K562 (cell line): ENCODE measurements around the gene STYXL1. TPM values are rescaled to one million over a fixed set of nuclear protein-coding genes. Genes with fewer than 3 reads are reported as not detected.
A peak's percentile ranks its signal among the peaks of the same experiment; 100 is the strongest.

ENCODE experiments used
- BCLAF1 ChIP-seq, 2 experiments: fragments of 450-650 bp in 1 of 2; IDR thresholded peaks; 2 replicates each; pipeline ENCODE4 v1.6.1; 2011 to 2017; ENCODE audit warnings: low read depth in 2 of 2, antibody characterized with exemption in 1 of 2, borderline replicate concordance in 1 of 2, low read length in 1 of 2, mild to moderate bottlenecking in 1 of 2, mixed read lengths in 1 of 2; ENCODE audit not compliant: control insufficient read depth in 1 of 2
- BRD9 ChIP-seq: fragments of 450-650 bp; IDR thresholded peaks from 2 replicates; pipeline ENCODE4 v1.6.1; 2018; ENCODE audit warnings: low read depth; ENCODE audit not compliant: partially characterized antibody
- CCAR2 ChIP-seq: fragments of 200-400 bp; formaldehyde crosslinking; IDR thresholded peaks from 2 replicates; pipeline ENCODE4 v1.6.1; 2017; ENCODE audit warnings: mild to moderate bottlenecking, low read depth, low read length
- DIDO1 ChIP-seq: fragments of 450-650 bp; IDR thresholded peaks from 2 replicates; pipeline ENCODE4 v1.6.1; 2016; ENCODE audit warnings: low read depth, missing biosample characterization, missing genetic modification characterization
- FOXK2 ChIP-seq, 2 experiments: fragments of 450-650 bp; IDR thresholded peaks in 1 of 2; conservative IDR thresholded peaks in 1 of 2; 2 replicates each; pipeline ENCODE4 v1.6.1; 2016; ENCODE audit warnings: low read depth in 2 of 2, mild to moderate bottlenecking in 1 of 2
- SAP30 ChIP-seq: fragments of 200-600 bp; sonication (generic); IDR thresholded peaks from 2 replicates; pipeline ENCODE4 v1.6.1; 2012; ENCODE audit warnings: borderline replicate concordance, low read depth, mild to moderate bottlenecking, moderate library complexity, low read length, control low read depth, inconsistent platforms; ENCODE audit not compliant: insufficient read depth, poor library complexity, severe bottlenecking
- SRSF9 ChIP-seq: fragments of 200-400 bp; formaldehyde crosslinking; IDR thresholded peaks from 2 replicates; pipeline ENCODE4 v1.6.1; 2017; ENCODE audit warnings: low read depth, low read length, borderline replicate concordance
- U2AF2 ChIP-seq: fragments of 200-400 bp; formaldehyde crosslinking; optimal IDR thresholded peaks from 2 replicates; pipeline ENCODE3; 2017; ENCODE audit warnings: low read depth, mild to moderate bottlenecking, low read length
- polyA plus RNA-seq, 8 experiments: library from polyadenylated mRNA; depleted of rRNA in 4 of 8; stranded (reverse) in 5 of 8; unstranded in 3 of 8; fragments of >200 nt; fragmentation: Nextera tagmentation in 2 of 8; fragmentation: Illumina TruSeq in 1 of 8; extraction: Ambion mirVana in 2 of 8; extraction: Trizol in 1 of 8; gene quantifications; 2 replicates each; pipeline versions ENCODE4 v1.2.1 to v1.2.3, GENCODE V29; 2011 to 2014; ENCODE audit warnings: inconsistent platforms in 1 of 8, missing spikeins in 1 of 8
- total RNA-seq, 7 experiments: library from RNA; depleted of rRNA in 6 of 7; stranded (reverse); fragments of >200 nt in 6 of 7; fragmentation: Illumina TruSeq in 2 of 7; extraction: Trizol in 2 of 7; gene quantifications; 2 replicates each; pipeline versions ENCODE4 v1.2.1 to v1.2.3, GENCODE V29; 2011 to 2021; ENCODE audit warnings: low replicate concordance in 1 of 7
- TF ChIP-seq, protein P1 (sequence below): sonication (generic); formaldehyde crosslinking; IDR thresholded peaks from 2 replicates; pipeline ENCODE4 v1.8.0; 2023; ENCODE audit warnings: missing genetic modification reagents, mild to moderate bottlenecking, borderline replicate concordance
- TF ChIP-seq, protein P2 (sequence below), 2 experiments: IDR thresholded peaks; 2 replicates each; pipeline ENCODE4 v1.6.1; 2011; ENCODE audit warnings: borderline replicate concordance in 1 of 2, control low read depth in 1 of 2, low read depth in 1 of 2, low read length in 1 of 2, mild to moderate bottlenecking in 1 of 2, mixed read lengths in 1 of 2, moderate library complexity in 1 of 2; ENCODE audit not compliant: insufficient read depth in 1 of 2, insufficient read length in 1 of 2, poor library complexity in 1 of 2, severe bottlenecking in 1 of 2; ENCODE audit errors: extremely low read depth in 1 of 2

Gene STYXL1
- total and polyA plus RNA-seq, 9 of the 15 experiments (the other 6 are each of a cell fraction or from before 2014, with no cell fraction given) = 36.5 to 97.2 (median 49.9) TPM

- TF ChIP-seq BCLAF1 (IDR thresholded peaks at IDR 0.05; ENCODE audit: borderline replicate concordance in 1 of 2, control insufficient read depth in 1 of 2, low read depth in 2 of 2, low read length in 1 of 2) (peak in 1 of 2 experiments; percentile 92; a peak in 2 of 4 replicates), DIDO1 (tag) (peak; percentile 85), SAP30 (peak; percentile 94), U2AF2 (no peak), CCAR2 (no peak), SRSF9 (no peak), BRD9 (peak; percentile 11), FOXK2 (conservative IDR thresholded peaks at IDR 0.05 in 1 of 2, IDR thresholded peaks at IDR 0.05 in 1 of 2; ENCODE audit: low read depth in 2 of 2) (peak in 1 of 2 experiments; percentile 66; a peak in 1 of 4 replicates)
- TF ChIP-seq, protein P1, sequence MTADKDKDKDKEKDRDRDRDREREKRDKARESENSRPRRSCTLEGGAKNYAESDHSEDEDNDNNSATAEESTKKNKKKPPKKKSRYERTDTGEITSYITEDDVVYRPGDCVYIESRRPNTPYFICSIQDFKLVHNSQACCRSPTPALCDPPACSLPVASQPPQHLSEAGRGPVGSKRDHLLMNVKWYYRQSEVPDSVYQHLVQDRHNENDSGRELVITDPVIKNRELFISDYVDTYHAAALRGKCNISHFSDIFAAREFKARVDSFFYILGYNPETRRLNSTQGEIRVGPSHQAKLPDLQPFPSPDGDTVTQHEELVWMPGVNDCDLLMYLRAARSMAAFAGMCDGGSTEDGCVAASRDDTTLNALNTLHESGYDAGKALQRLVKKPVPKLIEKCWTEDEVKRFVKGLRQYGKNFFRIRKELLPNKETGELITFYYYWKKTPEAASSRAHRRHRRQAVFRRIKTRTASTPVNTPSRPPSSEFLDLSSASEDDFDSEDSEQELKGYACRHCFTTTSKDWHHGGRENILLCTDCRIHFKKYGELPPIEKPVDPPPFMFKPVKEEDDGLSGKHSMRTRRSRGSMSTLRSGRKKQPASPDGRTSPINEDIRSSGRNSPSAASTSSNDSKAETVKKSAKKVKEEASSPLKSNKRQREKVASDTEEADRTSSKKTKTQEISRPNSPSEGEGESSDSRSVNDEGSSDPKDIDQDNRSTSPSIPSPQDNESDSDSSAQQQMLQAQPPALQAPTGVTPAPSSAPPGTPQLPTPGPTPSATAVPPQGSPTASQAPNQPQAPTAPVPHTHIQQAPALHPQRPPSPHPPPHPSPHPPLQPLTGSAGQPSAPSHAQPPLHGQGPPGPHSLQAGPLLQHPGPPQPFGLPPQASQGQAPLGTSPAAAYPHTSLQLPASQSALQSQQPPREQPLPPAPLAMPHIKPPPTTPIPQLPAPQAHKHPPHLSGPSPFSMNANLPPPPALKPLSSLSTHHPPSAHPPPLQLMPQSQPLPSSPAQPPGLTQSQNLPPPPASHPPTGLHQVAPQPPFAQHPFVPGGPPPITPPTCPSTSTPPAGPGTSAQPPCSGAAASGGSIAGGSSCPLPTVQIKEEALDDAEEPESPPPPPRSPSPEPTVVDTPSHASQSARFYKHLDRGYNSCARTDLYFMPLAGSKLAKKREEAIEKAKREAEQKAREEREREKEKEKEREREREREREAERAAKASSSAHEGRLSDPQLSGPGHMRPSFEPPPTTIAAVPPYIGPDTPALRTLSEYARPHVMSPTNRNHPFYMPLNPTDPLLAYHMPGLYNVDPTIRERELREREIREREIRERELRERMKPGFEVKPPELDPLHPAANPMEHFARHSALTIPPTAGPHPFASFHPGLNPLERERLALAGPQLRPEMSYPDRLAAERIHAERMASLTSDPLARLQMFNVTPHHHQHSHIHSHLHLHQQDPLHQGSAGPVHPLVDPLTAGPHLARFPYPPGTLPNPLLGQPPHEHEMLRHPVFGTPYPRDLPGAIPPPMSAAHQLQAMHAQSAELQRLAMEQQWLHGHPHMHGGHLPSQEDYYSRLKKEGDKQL (CRISPR knock-in tag) = peak; percentile 90; the same call in 1 of the 2 replicates
- TF ChIP-seq, protein P2, sequence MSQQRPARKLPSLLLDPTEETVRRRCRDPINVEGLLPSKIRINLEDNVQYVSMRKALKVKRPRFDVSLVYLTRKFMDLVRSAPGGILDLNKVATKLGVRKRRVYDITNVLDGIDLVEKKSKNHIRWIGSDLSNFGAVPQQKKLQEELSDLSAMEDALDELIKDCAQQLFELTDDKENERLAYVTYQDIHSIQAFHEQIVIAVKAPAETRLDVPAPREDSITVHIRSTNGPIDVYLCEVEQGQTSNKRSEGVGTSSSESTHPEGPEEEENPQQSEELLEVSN (IDR thresholded peaks at IDR 0.05; ENCODE audit: borderline replicate concordance in 1 of 2, extremely low read depth in 1 of 2, insufficient read depth in 1 of 2, insufficient read length in 1 of 2, low read depth in 1 of 2, low read length in 1 of 2, poor library complexity in 1 of 2, severe bottlenecking in 1 of 2) = peak; percentile 27 to 52
Measured at GRCh38 chr7:76047811-76048667, at the start of gene STYXL1, which contains the start of gene MDH2 (continued).
